SK-N-MC (cell line): ENCODE measurements around the gene DNAH6.

ENCODE experiments used
- EZH2 ChIP-seq: fragments of 200-600 bp; sonication (generic); IDR thresholded peaks from one replicate; pipeline ENCODE4 v1.6.1; 2017; ENCODE audit warnings: antibody characterized with exemption
- FOXP2 ChIP-seq: optimal IDR thresholded peaks from 2 replicates; pipeline ENCODE3; 2011; ENCODE audit warnings: mild to moderate bottlenecking, moderate library complexity; ENCODE audit not compliant: insufficient read depth; ENCODE audit errors: extremely low read length, control extremely low read depth
- POLR2AphosphoS5 ChIP-seq: IDR thresholded peaks from 2 replicates; pipeline ENCODE4 v1.6.1; 2012; ENCODE audit warnings: mild to moderate bottlenecking, low read depth, low read length, borderline replicate concordance

GRCh38 chr2:84839851-84840250, 323.6 kb downstream of the DNAH6 start:
- TF ChIP-seq EZH2 = no peak
- TF ChIP-seq POLR2AphosphoS5 = no peak
- no peak for TF ChIP-seq FOXP2
